Mononuclear cell (primary cell): ENCODE data around the gene EBI3. TPM values are rescaled to one million over a fixed set of nuclear protein-coding genes. Genes with fewer than 3 reads are reported as not detected.

ENCODE experiments used
- H3K27me3 ChIP-seq: 2 replicates; pipeline ENCODE4 v1.6.0; 2011; ENCODE audit warnings: low read length, control low read depth; ENCODE audit not compliant: insufficient read depth
- H3K4me1 ChIP-seq: 2 replicates; pipeline ENCODE4 v1.5.1; 2011; ENCODE audit warnings: mild to moderate bottlenecking, low read length, control low read depth; ENCODE audit not compliant: insufficient read depth
- H3K4me3 ChIP-seq: 2 replicates; pipeline ENCODE4 v1.5.1; 2011; ENCODE audit warnings: mild to moderate bottlenecking, low read length, moderate library complexity
- H3K9me3 ChIP-seq: 2 replicates; pipeline ENCODE4 v1.5.1; 2011; ENCODE audit warnings: low read depth, mild to moderate bottlenecking, control low read depth, low read length
- total RNA-seq: library from RNA; depleted of rRNA; stranded (reverse); fragments of >200 nt; gene quantifications from one replicate; pipeline ENCODE4 v1.2.3, GENCODE V29; 2012

Gene EBI3
- total RNA-seq, 1 donor = 0.42 TPM

- H3K4me1 ChIP-seq = no peaks in the 10 kb centered on the region
- H3K27me3 ChIP-seq = peaks cover 22% of the 10 kb centered on the region
Measured at GRCh38 chr19:4196587-4197148, 32.7 kb upstream of the EBI3 start.

GRCh38 chr19:4197228-4197624 is 32.1 kb upstream of the EBI3 start:
- no peak overlapping the region for H3K4me3 ChIP-seq
- no peaks in the 10 kb centered on the region for H3K4me1 ChIP-seq
- peaks cover 22% of the 10 kb centered on the region for H3K27me3 ChIP-seq
- no peaks in the 10 kb centered on the region for H3K9me3 ChIP-seq

More at GRCh38 chr19:4196587-4197148, 32.7 kb upstream of the EBI3 start:
- Histone ChIP-seq H3K9me3 (no peaks in the 10 kb centered on the region), H3K4me3 (no peak overlapping the region)

- Histone ChIP-seq H3K27me3 (peaks cover 22% of the 10 kb centered on the region), H3K4me3 (no peak overlapping the region), H3K4me1 (no peaks in the 10 kb centered on the region), H3K9me3 (no peaks in the 10 kb centered on the region)
Measured at GRCh38 chr19:4197625-4198466, 31.5 kb upstream of the EBI3 start.

- Histone ChIP-seq H3K9me3 (no peaks in the 10 kb centered on the region), H3K4me3 (no peak overlapping the region), H3K27me3 (peaks cover 22% of the 10 kb centered on the region), H3K4me1 (no peaks in the 10 kb centered on the region)
Measured at GRCh38 chr19:4198467-4199126, 30.7 kb upstream of the EBI3 start.

- H3K27me3 ChIP-seq = peaks cover 22% of the 10 kb centered on the region
- H3K9me3 ChIP-seq = no peaks in the 10 kb centered on the region
- H3K4me1 ChIP-seq = no peaks in the 10 kb centered on the region
- H3K4me3 ChIP-seq = no peak overlapping the region
Measured at GRCh38 chr19:4199699-4200293, 29.5 kb upstream of the EBI3 start.

GRCh38 chr19:4200940-4201542 is 28.3 kb upstream of the EBI3 start:
- Histone ChIP-seq H3K4me3 (no peak overlapping the region), H3K27me3 (peaks cover 20% of the 10 kb centered on the region), H3K9me3 (no peaks in the 10 kb centered on the region), H3K4me1 (no peaks in the 10 kb centered on the region)

- peaks cover 17% of the 10 kb centered on the region for H3K27me3 ChIP-seq
- H3K4me3 ChIP-seq = no peak overlapping the region
- no peaks in the 10 kb centered on the region for H3K9me3 ChIP-seq
- no peaks in the 10 kb centered on the region for H3K4me1 ChIP-seq
Measured at GRCh38 chr19:4201798-4202197, 27.5 kb upstream of the EBI3 start.

- Histone ChIP-seq H3K9me3 (no peaks in the 10 kb centered on the region), H3K4me1 (no peaks in the 10 kb centered on the region), H3K27me3 (no peaks in the 10 kb centered on the region), H3K4me3 (no peak overlapping the region)
Measured at GRCh38 chr19:4206818-4207484, 22.4 kb upstream of the EBI3 start.

GRCh38 chr19:4208385-4209094 is 20.8 kb upstream of the EBI3 start:
- no peaks in the 10 kb centered on the region for H3K9me3 ChIP-seq
- H3K4me1 ChIP-seq = no peaks in the 10 kb centered on the region
- H3K4me3 ChIP-seq = no peak overlapping the region
- H3K27me3 ChIP-seq = no peaks in the 10 kb centered on the region

- H3K4me1 ChIP-seq = no peaks in the 10 kb centered on the region
- H3K27me3 ChIP-seq = no peaks in the 10 kb centered on the region
- H3K9me3 ChIP-seq = no peaks in the 10 kb centered on the region
- H3K4me3 ChIP-seq = no peak overlapping the region
Measured at GRCh38 chr19:4210166-4210731, 19.1 kb upstream of the EBI3 start.

- Histone ChIP-seq H3K27me3 (no peaks in the 10 kb centered on the region), H3K4me1 (no peaks in the 10 kb centered on the region), H3K4me3 (no peak overlapping the region), H3K9me3 (no peaks in the 10 kb centered on the region)
Measured at GRCh38 chr19:4213116-4213515, 16.2 kb upstream of the EBI3 start.

GRCh38 chr19:4215807-4216206 is 13.5 kb upstream of the EBI3 start:
- Histone ChIP-seq H3K4me1 (no peaks in the 10 kb centered on the region), H3K9me3 (no peaks in the 10 kb centered on the region), H3K27me3 (no peaks in the 10 kb centered on the region), H3K4me3 (no peak overlapping the region)

- Histone ChIP-seq H3K9me3 (no peaks in the 10 kb centered on the region), H3K4me1 (no peaks in the 10 kb centered on the region), H3K4me3 (no peak overlapping the region), H3K27me3 (no peaks in the 10 kb centered on the region)
Measured at GRCh38 chr19:4216846-4217245, 12.5 kb upstream of the EBI3 start.
